OCI-LY1 (cell line): ENCODE results near the gene LCP2.

Experiments
- H2AFZ ChIP-seq: fragments of 200-600 bp; sonication (generic), shearing (Covaris generic); 2 replicates; pipeline ENCODE4 v1.6.0; 2014; ENCODE audit warnings: antibody characterized with exemption, mild to moderate bottlenecking, low read length
- H3F3A ChIP-seq: fragments of 200-600 bp; sonication (generic), shearing (Covaris generic); 2 replicates; pipeline ENCODE4 v1.6.0; 2014; ENCODE audit warnings: mild to moderate bottlenecking, antibody characterized with exemption, low read length, moderate library complexity; ENCODE audit not compliant: insufficient read depth
- H3K27ac ChIP-seq: fragments of 200-600 bp; sonication (generic); 2 replicates; pipeline ENCODE4 v1.5.1; 2014; ENCODE audit warnings: low read length, mixed run types, mild to moderate bottlenecking, low read depth; ENCODE audit not compliant: poor library complexity, severe bottlenecking
- H3K27me3 ChIP-seq: fragments of 200-600 bp; sonication (generic); 2 replicates; pipeline ENCODE4 v1.6.0; 2014; ENCODE audit warnings: antibody characterized with exemption, mild to moderate bottlenecking, low read length, moderate library complexity; ENCODE audit not compliant: insufficient read depth
- H3K36me3 ChIP-seq: fragments of 200-600 bp; sonication (generic); 2 replicates; pipeline ENCODE4 v1.6.1; 2014; ENCODE audit warnings: mild to moderate bottlenecking, antibody characterized with exemption, low read length, moderate library complexity, mixed read lengths; ENCODE audit not compliant: insufficient read depth
- H3K4me1 ChIP-seq: fragments of 200-600 bp; sonication (generic); 2 replicates; pipeline ENCODE4 v1.5.1; 2014; ENCODE audit warnings: mild to moderate bottlenecking, low read length, moderate library complexity; ENCODE audit not compliant: insufficient read depth, severe bottlenecking
- H3K4me2 ChIP-seq: fragments of 200-600 bp; sonication (generic), shearing (Covaris generic); 2 replicates; pipeline ENCODE4 v1.6.1; 2014; ENCODE audit warnings: low read length
- H3K4me3 ChIP-seq: fragments of 200-600 bp; sonication (generic); 2 replicates; pipeline ENCODE4 v1.5.1; 2014; ENCODE audit warnings: low read length, low read depth, mild to moderate bottlenecking, mixed read lengths; ENCODE audit not compliant: poor library complexity, severe bottlenecking
- H3K79me2 ChIP-seq: fragments of 200-600 bp; shearing (Covaris generic); 2 replicates; pipeline ENCODE4 v1.6.1; 2016; ENCODE audit warnings: mixed run types, low read length, mixed read lengths; ENCODE audit not compliant: insufficient read depth
- H3K9ac ChIP-seq: fragments of 200-600 bp; sonication (generic), shearing (Covaris generic); 2 replicates; pipeline ENCODE4 v1.6.1; 2014; ENCODE audit warnings: mild to moderate bottlenecking, low read length, mixed read lengths
- H3K9me2 ChIP-seq: fragments of 200-600 bp; sonication (generic), shearing (Covaris generic); 2 replicates; pipeline ENCODE4 v1.6.1; 2014; ENCODE audit warnings: low read depth, mild to moderate bottlenecking, low read length, mixed read lengths
- H3K9me3 ChIP-seq: fragments of 200-600 bp; shearing (Covaris generic); 2 replicates; pipeline ENCODE4 v1.6.1; 2014; ENCODE audit warnings: low read length, mixed read lengths
- H4K20me1 ChIP-seq: fragments of 200-600 bp; sonication (generic), shearing (Covaris generic); 2 replicates; pipeline ENCODE4 v1.6.0; 2016; ENCODE audit warnings: mild to moderate bottlenecking, low read length; ENCODE audit not compliant: insufficient read depth
- EZH2 ChIP-seq: fragments of 200-600 bp; sonication (generic), shearing (Covaris generic); IDR thresholded peaks from 2 replicates; pipeline ENCODE4 v1.8.0; 2017; ENCODE audit warnings: borderline replicate concordance, mixed run types, mild to moderate bottlenecking, antibody characterized with exemption, low read length, moderate library complexity, mixed read lengths
- TF ChIP-seq, protein P1 (sequence below): fragments of 200-600 bp; sonication (generic), shearing (Covaris generic); IDR thresholded peaks from 2 replicates; pipeline ENCODE4 v1.5.1; 2017; ENCODE audit warnings: mild to moderate bottlenecking, antibody characterized with exemption, low read length, moderate library complexity, mixed read lengths

The LCP2 gene

GRCh38 chr5:170339780-170340167 lies 42.2 kb upstream of the LCP2 start:
- Histone ChIP-seq H3K9me3 (peaks cover 4% of the 10 kb centered on the region; the same call in 1 of the 2 replicates), H2AFZ (no peak overlapping the region), H3K4me2 (no peak overlapping the region), H3K79me2 (no peaks in the 10 kb centered on the region), H3K4me3 (no peak overlapping the region), H3K9me2 (no peaks in the 10 kb centered on the region), H3K4me1 (no peaks in the 10 kb centered on the region), H4K20me1 (no peaks in the 10 kb centered on the region), H3K27me3 (no peaks in the 10 kb centered on the region; the same call in 1 of the 2 replicates), H3F3A (no peaks in the 10 kb centered on the region), H3K36me3 (no peaks in the 10 kb centered on the region), H3K27ac (no peak overlapping the region), H3K9ac (no peak overlapping the region)
- TF ChIP-seq EZH2, result no peak
- TF ChIP-seq, protein P1, sequence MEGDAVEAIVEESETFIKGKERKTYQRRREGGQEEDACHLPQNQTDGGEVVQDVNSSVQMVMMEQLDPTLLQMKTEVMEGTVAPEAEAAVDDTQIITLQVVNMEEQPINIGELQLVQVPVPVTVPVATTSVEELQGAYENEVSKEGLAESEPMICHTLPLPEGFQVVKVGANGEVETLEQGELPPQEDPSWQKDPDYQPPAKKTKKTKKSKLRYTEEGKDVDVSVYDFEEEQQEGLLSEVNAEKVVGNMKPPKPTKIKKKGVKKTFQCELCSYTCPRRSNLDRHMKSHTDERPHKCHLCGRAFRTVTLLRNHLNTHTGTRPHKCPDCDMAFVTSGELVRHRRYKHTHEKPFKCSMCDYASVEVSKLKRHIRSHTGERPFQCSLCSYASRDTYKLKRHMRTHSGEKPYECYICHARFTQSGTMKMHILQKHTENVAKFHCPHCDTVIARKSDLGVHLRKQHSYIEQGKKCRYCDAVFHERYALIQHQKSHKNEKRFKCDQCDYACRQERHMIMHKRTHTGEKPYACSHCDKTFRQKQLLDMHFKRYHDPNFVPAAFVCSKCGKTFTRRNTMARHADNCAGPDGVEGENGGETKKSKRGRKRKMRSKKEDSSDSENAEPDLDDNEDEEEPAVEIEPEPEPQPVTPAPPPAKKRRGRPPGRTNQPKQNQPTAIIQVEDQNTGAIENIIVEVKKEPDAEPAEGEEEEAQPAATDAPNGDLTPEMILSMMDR, result no peak

GRCh38 chr5:170338933-170339779 lies 41.6 kb upstream of the LCP2 start:
- TF ChIP-seq EZH2, result no peak
- TF ChIP-seq, protein P1, result peak; percentile 68
- Histone ChIP-seq H3K9me2 (no peaks in the 10 kb centered on the region), H3K9ac (no peak overlapping the region)

GRCh38 chr5:170338291-170338690 lies 40.7 kb upstream of the LCP2 start:
- H3K4me1 ChIP-seq, result no peaks in the 10 kb centered on the region
- no peak for TF ChIP-seq EZH2
- TF ChIP-seq, protein P1, result no peak
- no peak overlapping the region for H3K4me2 ChIP-seq
- H3K9me2 ChIP-seq, result no peaks in the 10 kb centered on the region
- H2AFZ ChIP-seq, result no peak overlapping the region
- H3K27ac ChIP-seq, result no peak overlapping the region
- no peak overlapping the region for H3K9ac ChIP-seq
- no peaks in the 10 kb centered on the region for H3F3A ChIP-seq
- no peaks in the 10 kb centered on the region for H3K79me2 ChIP-seq
- no peaks in the 10 kb centered on the region for H3K36me3 ChIP-seq
- H3K9me3 ChIP-seq, result peaks cover 4% of the 10 kb centered on the region; the same call in 1 of the 2 replicates
- no peaks in the 10 kb centered on the region for H4K20me1 ChIP-seq
- H3K27me3 ChIP-seq, result peaks cover 4% of the 10 kb centered on the region; the same call in 1 of the 2 replicates
- no peak overlapping the region for H3K4me3 ChIP-seq

More at GRCh38 chr5:170338933-170339779, 41.6 kb upstream of the LCP2 start:
- H2AFZ ChIP-seq, result no peak overlapping the region
- no peak overlapping the region for H3K4me2 ChIP-seq
- H3K27me3 ChIP-seq, result 0 out of 2 replicates have a peak, but pooled peaks cover under 1% of the 10 kb centered on the region
- H3K4me3 ChIP-seq, result no peak overlapping the region
- no peaks in the 10 kb centered on the region for H4K20me1 ChIP-seq
- H3K9me3 ChIP-seq, result peaks cover 4% of the 10 kb centered on the region; the same call in 1 of the 2 replicates
- no peaks in the 10 kb centered on the region for H3K36me3 ChIP-seq
- H3F3A ChIP-seq, result no peaks in the 10 kb centered on the region
- H3K79me2 ChIP-seq, result no peaks in the 10 kb centered on the region
- H3K27ac ChIP-seq, result no peak overlapping the region
- no peaks in the 10 kb centered on the region for H3K4me1 ChIP-seq
